HepG2 (cell line): ENCODE data around the gene IL1RL1. TPM values are rescaled to one million over a fixed set of nuclear protein-coding genes. Genes with fewer than 3 reads are reported as not detected.

Experiments used
- ATAC-seq: fragments of 200-7000 bp; cut with Tn5 transposase; 3 replicates; pipeline ENCODE4 v1.9.1; 2020; ENCODE audit warnings: mild to moderate bottlenecking, moderate library complexity
- BruUV-seq: library from RNA; stranded (reverse); fragments of 400-500 nt; replicated peaks from 2 replicates; lab custom pipeline; 2021; lab: Mats Ljungman, UMichigan
- CTCF ChIA-PET: fragments of 300-600 bp; formaldehyde crosslinking; extraction: SDS; loops from one replicate; lab custom pipeline; 2021; ENCODE audit warnings: low total read pairs, inconsistent platforms, low intra/inter-chr PET ratio; lab: Yijun Ruan, JAX
- POLR2A ChIA-PET: fragments of 350-600 bp; sonication (Branson Sonifier 250); formaldehyde crosslinking; loops from one replicate; lab custom pipeline; 2020; ENCODE audit warnings: antibody characterized with exemption, inconsistent platforms; lab: Yijun Ruan, JAX
- DNase-seq: peaks from one replicate; pipeline ENCODE4 v3.0.0-alpha.2; 2015; ENCODE audit warnings: low spot score
- FAIRE-seq: peaks from 3 replicates; lab custom pipeline; 2011; peaks lifted over from hg19 to GRCh38; lab: Jason Lieb, UNC
- H2AFZ ChIP-seq: one replicate; pipeline ENCODE4 v1.6.1; 2011; ENCODE audit warnings: low read length, inconsistent platforms
- H3K27ac ChIP-seq: fragments of 300-600 bp; 3 replicates; pipeline ENCODE4 v1.8.0; 2011; ENCODE audit warnings: mixed run types, mild to moderate bottlenecking, mixed read lengths, low read length, inconsistent platforms; ENCODE audit not compliant: insufficient read depth; ENCODE audit errors: extremely low read length
- H3K27me3 ChIP-seq, 2 experiments: fragments of 200-600 bp in 1 of 2; 2 replicates in 1 of 2; 3 replicates in 1 of 2; pipeline versions ENCODE4 v1.6.0 to v1.8.0; 2011; ENCODE audit warnings: low read length in 2 of 2, mild to moderate bottlenecking in 2 of 2, moderate library complexity in 2 of 2, inconsistent platforms in 1 of 2; ENCODE audit not compliant: insufficient read depth in 2 of 2, control insufficient read depth in 1 of 2
- H3K36me3 ChIP-seq, 2 experiments: fragments of 200-600 bp in 1 of 2; replicated peaks in 1 of 2; 2 replicates in 1 of 2; 3 replicates in 1 of 2; pipeline versions ENCODE4 v1.5.1 to v1.8.0; 2011; ENCODE audit warnings: low read length in 2 of 2, inconsistent platforms in 1 of 2; ENCODE audit not compliant: insufficient read depth in 2 of 2, control insufficient read depth in 1 of 2
- H3K4me1 ChIP-seq: 2 replicates; pipeline ENCODE4 v1.5.1; 2012; ENCODE audit warnings: low read length, inconsistent platforms; ENCODE audit not compliant: insufficient read depth
- H3K4me2 ChIP-seq: 2 replicates; pipeline ENCODE4 v1.6.0; 2011; ENCODE audit warnings: low read depth, low read length, inconsistent platforms
- H3K4me3 ChIP-seq, 3 experiments: fragments of 200-600 bp in 1 of 3; sonication (generic), shearing (Covaris generic) in 1 of 3; replicated peaks in 1 of 3; 2 replicates each; pipeline ENCODE4 v1.5.1; 2011 to 2016; ENCODE audit warnings: low read length in 3 of 3, inconsistent platforms in 2 of 3, low read depth in 2 of 3, mild to moderate bottlenecking in 2 of 3, control low read depth in 1 of 3, mixed read lengths in 1 of 3; ENCODE audit not compliant: insufficient read depth in 1 of 3
- H3K79me2 ChIP-seq: one replicate; pipeline ENCODE4 v1.6.1; 2011; ENCODE audit warnings: low read length, inconsistent platforms; ENCODE audit not compliant: insufficient read depth
- H3K9ac ChIP-seq: 2 replicates; pipeline ENCODE4 v1.6.0; 2011; ENCODE audit warnings: mild to moderate bottlenecking, low read depth, low read length, inconsistent platforms; ENCODE audit not compliant: insufficient read depth
- H3K9me3 ChIP-seq: 2 replicates; pipeline ENCODE4 v1.5.1; 2012; ENCODE audit warnings: mild to moderate bottlenecking, low read length
- H4K20me1 ChIP-seq: 2 replicates; pipeline ENCODE4 v1.6.0; 2011; ENCODE audit warnings: inconsistent platforms, mild to moderate bottlenecking, low read length, moderate library complexity; ENCODE audit not compliant: insufficient read depth
- EZH2 ChIP-seq: conservative IDR thresholded peaks from 2 replicates; pipeline ENCODE4 v1.6.1; 2012; ENCODE audit warnings: mild to moderate bottlenecking, low read depth, low read length, moderate library complexity
- MAX ChIP-seq: IDR thresholded peaks from 2 replicates; pipeline ENCODE4 v1.6.1; 2012; ENCODE audit warnings: inconsistent platforms
- MED1 ChIP-seq: sonication (generic); formaldehyde crosslinking; IDR thresholded peaks from 2 replicates; pipeline ENCODE4 v1.4.0; 2020; ENCODE audit warnings: missing genetic modification reagents
- NR2F1 ChIP-seq, 2 experiments: fragments of 450-650 bp in 1 of 2; formaldehyde crosslinking in 1 of 2; IDR thresholded peaks; 2 replicates each; pipeline versions ENCODE4 v1.5.0 to v1.6.1; 2016 to 2020; ENCODE audit warnings: mild to moderate bottlenecking in 1 of 2, missing compliant biosample characterization in 1 of 2, missing genetic modification reagents in 1 of 2, moderate library complexity in 1 of 2
- PLSCR1 ChIP-seq: sonication (generic); formaldehyde crosslinking; IDR thresholded peaks from 2 replicates; pipeline ENCODE4 v1.5.0; 2020; ENCODE audit warnings: missing genetic modification reagents, mild to moderate bottlenecking, borderline replicate concordance
- PREB ChIP-seq: sonication (generic); formaldehyde crosslinking; IDR thresholded peaks from 2 replicates; pipeline ENCODE4 v1.4.0; 2020; ENCODE audit warnings: missing genetic modification reagents
- ZFP1 ChIP-seq: IDR thresholded peaks from 2 replicates; pipeline ENCODE4 v1.6.1; 2016
- ZNF121 ChIP-seq: sonication (generic); formaldehyde crosslinking; IDR thresholded peaks from 2 replicates; pipeline ENCODE4 v1.5.0; 2020; ENCODE audit warnings: mild to moderate bottlenecking, missing genetic modification reagents
- ZNF232 ChIP-seq: sonication (generic); formaldehyde crosslinking; IDR thresholded peaks from 2 replicates; pipeline ENCODE4 v1.4.0; 2020; ENCODE audit warnings: missing genetic modification reagents, borderline replicate concordance
- ZNF292 ChIP-seq: sonication (generic); formaldehyde crosslinking; IDR thresholded peaks from 2 replicates; pipeline ENCODE4 v1.8.1; 2022; ENCODE audit warnings: mild to moderate bottlenecking, low read depth, missing genetic modification reagents, borderline replicate concordance
- ZNF570 ChIP-seq: sonication (generic); formaldehyde crosslinking; IDR thresholded peaks from 2 replicates; pipeline ENCODE4 v1.4.0; 2020; ENCODE audit warnings: mild to moderate bottlenecking, missing genetic modification reagents, borderline replicate concordance
- ZNF572 ChIP-seq: sonication (generic); formaldehyde crosslinking; IDR thresholded peaks from 2 replicates; pipeline ENCODE4 v1.5.1; 2020; ENCODE audit warnings: mild to moderate bottlenecking, missing genetic modification reagents
- ZSCAN12 ChIP-seq: sonication (generic); formaldehyde crosslinking; IDR thresholded peaks from 2 replicates; pipeline ENCODE4 v1.9.0; 2021; ENCODE audit warnings: mild to moderate bottlenecking, missing genetic modification reagents
- WGBS: methylation state at CpG from one replicate; pipeline ENCODE4 v1.1.6; 2017; ENCODE audit warnings: low lambda C conversion rate; 5-methylcytosine and 5-hydroxymethylcytosine counted together
- in situ Hi-C: cut with HindIII; loops from 2 replicates; pipeline ENCODE4 v1.10.0; 2017; ENCODE audit warnings: low pct_unique_long_range_greater_than_20kb; ENCODE audit not compliant: extremely low pct_ligation_motif_present
- intact Hi-C: fragments of 100-400 bp; cut with micrococcal nuclease; formaldehyde crosslinking; loops from one replicate; pipeline ENCODE4 v1.10.0; 2022; ENCODE audit not compliant: unreplicated experiment
- polyA plus RNA-seq, 8 experiments: library from polyadenylated mRNA; depleted of rRNA in 3 of 8; stranded (reverse) in 7 of 8; unstranded in 1 of 8; fragments of >200 nt; fragmentation: Illumina TruSeq in 4 of 8; extraction: Trizol in 4 of 8; gene quantifications; 2 replicates each; pipeline versions ENCODE4 v1.2.1 to v1.2.3, GENCODE V29; 2011 to 2016; ENCODE audit warnings: low read depth in 4 of 8, missing spikeins in 1 of 8, mixed read lengths in 1 of 8; ENCODE audit not compliant: insufficient read depth in 1 of 8
- total RNA-seq, 5 experiments: library from RNA; depleted of rRNA; stranded (reverse); fragments of >200 nt; fragmentation: Illumina TruSeq; extraction: Trizol; gene quantifications; 2 replicates each; pipeline ENCODE4 v1.2.3, GENCODE V29; 2016; ENCODE audit warnings: low read depth in 1 of 5
- TF ChIP-seq, protein P1 (sequence below): sonication (generic); formaldehyde crosslinking; IDR thresholded peaks from 2 replicates; pipeline ENCODE4 v1.4.0; 2020; ENCODE audit warnings: mild to moderate bottlenecking, missing genetic modification reagents
- TF ChIP-seq, protein P2 (sequence below): sonication (generic); formaldehyde crosslinking; IDR thresholded peaks from 2 replicates; pipeline ENCODE4 v1.4.0; 2020; ENCODE audit warnings: missing genetic modification reagents, borderline replicate concordance

The IL1RL1 gene
- total and polyA plus RNA-seq, 2 of the 13 experiments (the other 11 are each of a cell fraction or from before 2014, with no cell fraction given): 0.02 to 0.03 TPM

GRCh38 chr2:102344397-102344796 lies 33.0 kb downstream of the IL1RL1 start:
- TF ChIP-seq ZNF570 (CRISPR knock-in tag) (no peak), ZNF292 (CRISPR knock-in tag) (no peak), EZH2 (no peak), PLSCR1 (CRISPR knock-in tag) (no peak), MED1 (CRISPR knock-in tag) (no peak), NR2F1 (CRISPR knock-in tag; IDR thresholded peaks at IDR 0.05) (no peak), ZNF121 (CRISPR knock-in tag) (no peak), ZFP1 (CRISPR knock-in tag) (no peak), ZSCAN12 (CRISPR knock-in tag) (no peak), PREB (no peak), ZNF572 (CRISPR knock-in tag) (no peak), MAX (no peak), ZNF232 (CRISPR knock-in tag) (no peak)
- TF ChIP-seq, protein P1, sequence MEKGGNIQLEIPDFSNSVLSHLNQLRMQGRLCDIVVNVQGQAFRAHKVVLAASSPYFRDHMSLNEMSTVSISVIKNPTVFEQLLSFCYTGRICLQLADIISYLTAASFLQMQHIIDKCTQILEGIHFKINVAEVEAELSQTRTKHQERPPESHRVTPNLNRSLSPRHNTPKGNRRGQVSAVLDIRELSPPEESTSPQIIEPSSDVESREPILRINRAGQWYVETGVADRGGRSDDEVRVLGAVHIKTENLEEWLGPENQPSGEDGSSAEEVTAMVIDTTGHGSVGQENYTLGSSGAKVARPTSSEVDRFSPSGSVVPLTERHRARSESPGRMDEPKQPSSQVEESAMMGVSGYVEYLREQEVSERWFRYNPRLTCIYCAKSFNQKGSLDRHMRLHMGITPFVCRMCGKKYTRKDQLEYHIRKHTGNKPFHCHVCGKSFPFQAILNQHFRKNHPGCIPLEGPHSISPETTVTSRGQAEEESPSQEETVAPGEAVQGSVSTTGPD (CRISPR knock-in tag): no peak
- TF ChIP-seq, protein P2, sequence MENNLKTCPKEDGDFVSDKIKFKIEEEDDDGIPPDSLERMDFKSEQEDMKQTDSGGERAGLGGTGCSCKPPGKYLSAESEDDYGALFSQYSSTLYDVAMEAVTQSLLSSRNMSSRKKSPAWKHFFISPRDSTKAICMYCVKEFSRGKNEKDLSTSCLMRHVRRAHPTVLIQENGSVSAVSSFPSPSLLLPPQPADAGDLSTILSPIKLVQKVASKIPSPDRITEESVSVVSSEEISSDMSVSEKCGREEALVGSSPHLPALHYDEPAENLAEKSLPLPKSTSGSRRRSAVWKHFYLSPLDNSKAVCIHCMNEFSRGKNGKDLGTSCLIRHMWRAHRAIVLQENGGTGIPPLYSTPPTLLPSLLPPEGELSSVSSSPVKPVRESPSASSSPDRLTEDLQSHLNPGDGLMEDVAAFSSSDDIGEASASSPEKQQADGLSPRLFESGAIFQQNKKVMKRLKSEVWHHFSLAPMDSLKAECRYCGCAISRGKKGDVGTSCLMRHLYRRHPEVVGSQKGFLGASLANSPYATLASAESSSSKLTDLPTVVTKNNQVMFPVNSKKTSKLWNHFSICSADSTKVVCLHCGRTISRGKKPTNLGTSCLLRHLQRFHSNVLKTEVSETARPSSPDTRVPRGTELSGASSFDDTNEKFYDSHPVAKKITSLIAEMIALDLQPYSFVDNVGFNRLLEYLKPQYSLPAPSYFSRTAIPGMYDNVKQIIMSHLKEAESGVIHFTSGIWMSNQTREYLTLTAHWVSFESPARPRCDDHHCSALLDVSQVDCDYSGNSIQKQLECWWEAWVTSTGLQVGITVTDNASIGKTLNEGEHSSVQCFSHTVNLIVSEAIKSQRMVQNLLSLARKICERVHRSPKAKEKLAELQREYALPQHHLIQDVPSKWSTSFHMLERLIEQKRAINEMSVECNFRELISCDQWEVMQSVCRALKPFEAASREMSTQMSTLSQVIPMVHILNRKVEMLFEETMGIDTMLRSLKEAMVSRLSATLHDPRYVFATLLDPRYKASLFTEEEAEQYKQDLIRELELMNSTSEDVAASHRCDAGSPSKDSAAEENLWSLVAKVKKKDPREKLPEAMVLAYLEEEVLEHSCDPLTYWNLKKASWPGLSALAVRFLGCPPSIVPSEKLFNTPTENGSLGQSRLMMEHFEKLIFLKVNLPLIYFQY: no peak
- BruUV-seq: no TSS peak
- Histone ChIP-seq H3K27me3 (peaks cover 1 to 16% of the 10 kb centered on the region in 2 experiments; a peak in 2 of 5 replicates), H3K9me3 (no peaks in the 10 kb centered on the region), H3K9ac (no peak overlapping the region), H3K36me3 (no peaks in the 10 kb centered on the region), H4K20me1 (no peaks in the 10 kb centered on the region), H3K27ac (no peak overlapping the region), H3K4me3 (no peak overlapping the region), H3K79me2 (no peaks in the 10 kb centered on the region), H2AFZ (no peak overlapping the region), H3K4me2 (no peak overlapping the region), H3K4me1 (no peaks in the 10 kb centered on the region)
- intact Hi-C loops (no loop called here), in situ Hi-C loops (no loop called here)
- WGBS: 2% methylated on average over 3 of the region's 3 CpGs
- no peak for ATAC-seq
- POLR2A ChIA-PET: no interaction called here
- CTCF ChIA-PET: no interaction called here
- no peak for FAIRE-seq
- no peak for DNase-seq
